OCI-LY3 (cell line): ENCODE measurements around the gene FAM163B.

Experiments used
- EZH2phosphoT487 ChIP-seq: fragments of 200-600 bp; shearing (Covaris generic); IDR thresholded peaks from 2 replicates; pipeline ENCODE4 v1.6.1; 2018; ENCODE audit warnings: antibody characterized with exemption, mixed run types, low read depth
- TF ChIP-seq, protein P1 (sequence below): fragments of 200-600, 300-600 bp; sonication (generic); IDR thresholded peaks from 2 replicates; pipeline ENCODE4 v1.5.1; 2014; ENCODE audit warnings: antibody characterized with exemption, low read length, low read depth

DNA sequence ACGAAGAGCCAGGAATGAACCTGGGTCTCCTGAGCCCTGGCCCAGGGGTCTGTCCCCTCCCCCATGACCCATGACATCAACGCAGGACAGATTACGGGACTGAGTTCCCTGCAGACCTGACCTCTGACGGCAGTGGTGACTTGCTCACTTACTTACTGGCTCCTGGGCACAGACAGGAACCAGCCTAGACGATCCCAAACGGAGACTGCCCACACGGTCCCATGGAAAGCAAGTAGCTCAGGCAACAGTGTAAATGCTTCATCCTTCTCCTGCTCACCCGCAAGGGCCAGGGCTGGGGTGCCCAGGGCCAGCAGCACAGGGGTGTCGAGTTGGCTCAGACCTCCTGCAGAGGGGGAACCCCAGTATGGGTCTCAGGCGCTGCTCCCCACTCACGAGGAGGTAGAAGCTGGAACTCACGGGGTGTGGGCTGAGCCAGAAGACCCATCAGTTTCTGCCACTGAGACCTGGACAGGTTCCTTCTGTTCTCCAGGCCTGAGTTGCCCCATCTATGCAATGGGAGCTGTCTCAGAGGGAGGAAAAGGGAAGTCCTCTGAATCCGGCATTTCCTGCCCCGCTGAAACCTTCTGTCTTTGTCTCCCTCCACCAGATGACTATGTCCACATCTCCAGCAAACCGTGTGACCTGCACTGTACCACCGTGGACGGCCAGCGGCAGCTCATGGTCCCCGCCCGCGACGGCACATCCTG, 69.0 kb downstream of the FAM163B start:
- TF ChIP-seq EZH2phosphoT487 = no peak
- TF ChIP-seq, protein P1, sequence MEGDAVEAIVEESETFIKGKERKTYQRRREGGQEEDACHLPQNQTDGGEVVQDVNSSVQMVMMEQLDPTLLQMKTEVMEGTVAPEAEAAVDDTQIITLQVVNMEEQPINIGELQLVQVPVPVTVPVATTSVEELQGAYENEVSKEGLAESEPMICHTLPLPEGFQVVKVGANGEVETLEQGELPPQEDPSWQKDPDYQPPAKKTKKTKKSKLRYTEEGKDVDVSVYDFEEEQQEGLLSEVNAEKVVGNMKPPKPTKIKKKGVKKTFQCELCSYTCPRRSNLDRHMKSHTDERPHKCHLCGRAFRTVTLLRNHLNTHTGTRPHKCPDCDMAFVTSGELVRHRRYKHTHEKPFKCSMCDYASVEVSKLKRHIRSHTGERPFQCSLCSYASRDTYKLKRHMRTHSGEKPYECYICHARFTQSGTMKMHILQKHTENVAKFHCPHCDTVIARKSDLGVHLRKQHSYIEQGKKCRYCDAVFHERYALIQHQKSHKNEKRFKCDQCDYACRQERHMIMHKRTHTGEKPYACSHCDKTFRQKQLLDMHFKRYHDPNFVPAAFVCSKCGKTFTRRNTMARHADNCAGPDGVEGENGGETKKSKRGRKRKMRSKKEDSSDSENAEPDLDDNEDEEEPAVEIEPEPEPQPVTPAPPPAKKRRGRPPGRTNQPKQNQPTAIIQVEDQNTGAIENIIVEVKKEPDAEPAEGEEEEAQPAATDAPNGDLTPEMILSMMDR = no peak
